Activated CD8-positive, alpha-beta memory T cell treated with anti-CD3 and anti-CD28 coated beads, Interleukin-2, amount 50 U/mL, for 24 hours (primary cell): ENCODE results near the gene PAXX.

Source experiments
- DNase-seq: peaks from one replicate; pipeline ENCODE4 v3.0.0-alpha.2; 2020; ENCODE audit errors: extremely low read depth

The PAXX gene

DNA sequence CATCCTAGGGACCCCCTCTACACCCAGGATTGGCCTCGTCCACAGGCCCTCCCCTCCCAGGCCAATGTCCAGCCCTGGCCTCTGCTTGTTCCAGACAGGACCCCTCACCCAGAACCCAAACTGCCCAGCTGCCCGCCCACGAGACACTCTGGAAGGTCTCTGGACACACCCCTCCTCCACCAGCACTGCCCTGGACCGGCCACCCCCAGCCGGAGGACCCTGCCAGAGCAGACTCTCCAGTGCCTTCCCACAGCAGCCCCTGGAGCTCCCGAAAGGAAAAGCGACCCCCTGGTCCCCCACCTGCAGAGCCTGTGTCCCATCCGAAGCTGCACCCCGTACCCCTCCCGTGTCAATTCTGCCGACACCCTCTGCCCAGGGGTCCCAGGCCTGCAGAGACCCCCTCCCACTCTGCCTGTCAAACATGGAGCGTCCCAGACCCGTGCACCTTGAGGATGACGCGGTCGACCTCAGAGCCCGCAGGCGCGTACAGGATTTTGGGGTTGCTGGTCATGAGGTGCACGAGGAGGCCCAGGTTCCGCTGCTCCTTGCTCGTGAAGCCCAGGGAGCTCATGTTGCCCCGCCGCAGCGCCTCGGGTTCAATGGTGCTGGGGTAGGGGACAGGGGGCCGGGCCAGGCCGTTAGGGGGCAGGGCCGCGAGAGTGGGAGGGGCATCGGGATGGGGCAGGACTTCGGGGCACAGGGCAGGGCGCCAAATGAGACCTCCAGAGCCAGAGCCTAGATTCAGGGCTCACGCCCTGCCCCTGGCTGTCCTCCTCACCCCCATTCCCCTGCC, 27.9 kb downstream of the PAXX start:
- DNase-seq = no peak

GRCh38 chr9:137020771-137021567, 28.7 kb downstream of the PAXX start:
- DNase-seq = no peak

- no peak for DNase-seq
Measured at GRCh38 chr9:137021568-137021978, 29.4 kb downstream of the PAXX start.

DNA sequence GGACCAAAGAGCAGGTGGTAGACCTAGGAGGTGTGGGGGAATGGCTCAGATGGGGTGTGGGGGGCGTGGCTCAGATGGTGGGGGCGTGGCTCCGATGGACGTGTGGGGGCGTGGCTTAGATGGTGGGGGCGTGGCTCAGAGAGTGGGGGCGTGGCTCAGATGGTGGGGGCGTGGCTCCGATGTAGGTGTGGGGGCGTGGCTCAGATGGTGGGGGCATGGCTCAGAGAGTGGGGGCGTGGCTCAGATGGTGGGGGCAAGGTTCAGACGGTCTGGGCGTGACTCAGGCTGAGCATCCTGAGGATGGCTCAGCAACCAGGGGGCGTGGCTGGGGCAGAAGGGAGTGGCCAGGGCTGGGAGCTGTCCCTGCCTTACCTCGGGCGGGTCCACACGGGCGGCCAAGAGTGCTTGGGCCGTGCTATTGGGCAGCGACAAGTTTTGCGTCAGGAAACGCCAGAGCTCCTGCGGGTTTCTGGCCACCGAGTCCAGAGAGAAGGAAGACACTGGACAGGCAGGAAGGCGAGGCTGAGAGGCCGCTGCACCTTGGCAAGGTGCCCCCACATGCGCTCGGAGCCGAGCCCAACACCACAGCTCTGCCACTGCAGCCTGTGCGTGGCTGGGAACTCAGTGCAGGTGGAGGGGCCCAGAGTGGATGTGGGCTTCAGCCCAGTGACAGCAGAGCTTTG, 29.9 kb downstream of the PAXX start:
- peak; percentile 58 for DNase-seq

DNA sequence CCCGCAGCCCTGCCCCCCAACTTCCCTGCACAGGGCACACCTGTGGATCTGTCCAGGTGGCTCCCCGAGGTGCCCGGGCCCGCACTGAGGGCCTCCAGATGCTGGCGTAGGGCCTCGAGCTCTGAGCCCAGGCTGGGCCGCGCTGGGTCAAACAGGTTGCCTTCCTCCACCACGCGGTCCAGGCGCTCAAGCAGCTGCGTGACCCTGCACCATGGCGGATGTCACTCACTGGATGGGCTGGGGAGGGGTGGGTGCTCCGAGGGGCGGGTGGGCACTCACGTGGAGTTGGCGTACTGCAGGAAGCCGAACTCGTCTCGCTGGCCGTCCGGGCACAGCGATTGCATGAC, 30.4 kb downstream of the PAXX start:
- no peak for DNase-seq

DNA sequence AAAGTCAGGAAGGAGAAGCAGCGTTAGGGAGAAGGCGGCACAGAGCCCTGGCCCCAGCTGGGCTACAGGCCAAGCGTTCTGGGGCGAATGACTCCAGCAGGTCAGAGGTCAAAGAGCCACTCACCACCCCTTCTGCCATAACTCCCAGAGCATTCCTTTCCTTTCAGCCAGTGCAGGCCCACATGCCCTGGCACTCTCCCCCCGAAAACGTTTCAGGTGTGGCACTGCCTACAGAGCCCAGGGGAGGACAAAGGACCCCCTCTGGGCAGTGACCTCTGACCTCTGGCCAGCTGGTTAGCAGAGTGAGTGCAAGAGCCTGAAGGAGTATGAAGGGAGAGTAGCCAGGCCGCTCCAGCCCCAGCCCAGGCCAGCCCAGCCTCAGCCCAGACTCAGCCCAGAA, 30.9 kb downstream of the PAXX start:
- DNase-seq = no peak

GRCh38 chr9:137023583-137023991, 31.4 kb downstream of the PAXX start:
- DNase-seq = no peak

DNA sequence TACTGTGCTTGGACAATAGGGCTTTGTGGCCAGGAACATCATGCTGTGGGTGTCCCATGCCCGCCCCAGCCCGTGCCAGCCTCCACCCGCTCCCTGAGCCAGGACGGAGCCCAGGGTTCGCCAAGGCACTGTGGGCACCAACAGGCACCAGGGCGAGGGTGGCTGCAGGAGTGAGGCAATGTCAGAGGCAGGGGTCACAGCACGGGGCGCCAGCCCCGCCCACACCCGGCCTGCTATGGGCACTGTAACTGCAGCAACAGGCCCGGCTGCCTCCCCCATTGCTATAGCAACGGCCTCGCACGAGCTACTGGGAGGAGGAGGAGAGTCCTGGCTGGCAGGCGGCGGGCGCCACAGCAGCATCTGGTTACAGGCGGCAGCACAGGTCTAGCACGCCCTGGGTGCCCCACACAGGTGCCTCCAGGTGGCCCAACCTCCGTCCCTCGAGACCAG, 33.3 kb downstream of the PAXX start:
- no peak for DNase-seq

- no peak for DNase-seq
Measured at GRCh38 chr9:137026384-137026783, 34.2 kb downstream of the PAXX start.

- no peak for DNase-seq
Measured at GRCh38 chr9:137026828-137027227, 34.6 kb downstream of the PAXX start.

DNA sequence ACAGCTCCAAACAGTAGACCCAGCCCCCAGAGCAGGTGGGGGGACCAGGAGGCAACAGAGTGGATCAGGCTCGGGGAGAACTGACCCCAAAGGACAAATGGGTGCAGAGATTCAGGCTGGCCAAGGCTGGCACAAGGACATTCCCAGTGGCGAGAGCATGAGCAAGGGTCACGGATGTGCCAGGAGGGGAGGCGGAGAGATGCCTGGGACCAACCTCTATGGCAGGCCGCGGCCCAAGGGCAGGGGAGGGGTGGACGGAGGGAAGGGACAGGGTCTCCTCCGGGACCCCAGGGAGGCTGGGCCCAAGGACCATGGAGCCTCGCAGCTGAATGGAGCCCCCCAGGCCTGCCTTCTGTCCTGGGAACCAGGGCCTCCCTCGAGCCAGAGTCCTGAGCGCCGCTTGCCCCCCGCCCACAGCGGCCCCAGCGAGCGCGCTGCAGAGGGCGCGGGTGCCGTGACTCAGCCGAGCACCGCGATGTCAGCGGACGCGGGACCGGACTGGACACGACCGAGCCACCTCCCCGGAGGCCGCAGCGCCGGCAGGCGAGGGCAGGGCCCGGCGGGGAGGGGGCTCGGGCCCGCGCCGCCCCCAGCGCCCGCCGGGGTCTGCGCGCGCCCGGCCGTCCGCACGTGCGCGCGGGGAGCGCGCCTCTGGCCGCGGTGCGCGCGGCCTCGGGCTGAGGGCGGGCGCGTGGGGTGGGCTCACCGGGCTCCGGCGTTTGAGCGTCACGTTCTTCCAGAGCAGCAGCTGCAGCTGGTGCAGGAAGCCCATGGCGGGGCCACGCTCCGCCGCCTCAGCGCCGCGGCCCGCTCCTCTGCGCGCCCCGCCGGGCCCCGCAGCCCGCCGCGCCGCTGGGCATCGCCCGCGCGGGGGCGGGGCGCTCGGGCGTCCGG, 35.4 kb downstream of the PAXX start, which contains the start of gene ABCA2:
Gene ABCA2, minus strand, starts transcription at position 869 of the 894 bp plus-strand sequence. Its CDS starts 97 bp downstream, at position 772.
- no peak for DNase-seq

GRCh38 chr9:137028263-137029057, 36.2 kb downstream of the PAXX start:
- no peak for DNase-seq

GRCh38 chr9:137029058-137029936, 37.1 kb downstream of the PAXX start:
- DNase-seq = no peak

DNA sequence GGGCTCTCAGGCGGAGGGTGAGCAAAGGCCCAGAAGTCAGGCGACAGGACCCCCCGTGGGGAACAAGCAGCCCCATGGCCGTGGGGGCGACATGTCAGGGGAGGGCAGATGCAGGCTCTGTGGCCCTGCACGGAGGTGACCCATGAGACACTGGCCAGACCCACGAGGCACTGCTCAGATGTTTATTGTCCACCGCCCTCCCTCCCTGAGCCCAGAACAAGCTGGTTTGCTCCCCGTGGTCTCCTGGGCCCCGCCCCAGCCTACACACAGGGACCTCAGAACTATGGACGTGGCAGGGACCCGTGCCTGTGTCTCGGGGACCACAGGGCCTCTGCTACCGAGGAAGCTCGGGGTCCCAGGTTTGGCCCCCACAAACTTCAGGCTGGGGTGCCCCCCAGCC, 37.8 kb downstream of the PAXX start:
- no peak for DNase-seq

GRCh38 chr9:137030538-137031527, 38.6 kb downstream of the PAXX start:
- DNase-seq = no peak

DNA sequence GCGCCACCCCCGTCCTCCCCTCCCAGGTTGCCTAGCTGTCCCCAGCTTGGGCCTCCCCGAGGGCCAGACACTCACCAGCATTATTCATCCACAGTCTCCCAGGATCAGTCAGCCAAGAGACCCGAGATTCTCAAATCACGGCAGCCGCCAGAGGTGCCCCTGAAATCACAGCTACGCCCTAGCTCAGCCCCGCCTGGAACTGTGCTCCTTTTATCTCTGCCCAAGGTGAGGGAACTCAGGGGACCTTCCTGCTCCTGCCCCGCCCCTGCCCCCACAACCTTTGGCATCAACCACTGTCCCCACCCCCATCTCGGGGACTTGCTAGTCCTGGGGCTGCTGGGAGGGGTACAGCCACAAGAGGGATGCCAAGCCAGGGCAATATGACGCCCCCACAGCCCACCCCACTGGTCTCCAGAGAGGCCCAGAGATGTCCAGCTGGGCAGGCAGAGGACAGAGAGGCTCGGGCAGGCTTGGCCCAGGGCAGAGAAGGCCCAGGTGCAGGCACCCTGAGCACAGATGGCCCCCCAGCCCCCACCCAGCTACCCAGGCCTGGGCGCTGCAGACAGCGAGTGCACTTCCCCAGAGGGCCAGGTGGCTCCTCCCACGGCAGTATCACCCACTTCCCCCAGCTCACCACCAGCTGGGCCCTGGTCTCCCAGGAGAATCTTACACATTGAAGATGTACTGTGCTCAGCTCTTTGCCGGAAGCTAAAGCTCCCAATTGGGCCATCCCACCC, 39.9 kb downstream of the PAXX start, which contains the start of gene FUT7:
Gene FUT7, minus strand, starts transcription at position 185 of the 737 bp plus-strand sequence. Its CDS starts 97 bp downstream, at position 88.
- DNase-seq = no peak

GRCh38 chr9:137032858-137033257, 40.6 kb downstream of the PAXX start:
- no peak for DNase-seq
